Erythroblast (primary cell): ENCODE measurements around the gene EXOC6.

Experiments
- GATA1 ChIP-seq: IDR thresholded peaks from 2 replicates; pipeline ENCODE4 v1.6.1; 2011; ENCODE audit warnings: low read depth, mild to moderate bottlenecking, control low read depth, low read length, moderate library complexity
- POLR2A ChIP-seq: IDR thresholded peaks from 2 replicates; pipeline ENCODE4 v1.6.1; 2011; ENCODE audit warnings: mild to moderate bottlenecking, low read length

DNA sequence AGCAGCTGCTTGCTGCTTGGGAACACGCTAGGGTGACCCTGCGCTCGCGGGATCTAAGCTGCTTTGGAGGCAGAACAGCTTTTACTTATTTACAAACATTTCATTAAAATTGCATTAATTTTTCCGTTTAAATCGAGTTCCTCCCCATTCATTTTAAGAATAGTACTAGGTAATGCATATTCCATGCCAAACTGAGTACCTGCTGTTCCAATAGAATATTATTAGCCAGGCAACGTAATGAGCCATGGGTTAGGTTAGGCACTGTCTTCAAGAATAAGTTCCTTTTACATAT, 860 bp downstream of the EXOC6 start:
- TF ChIP-seq POLR2A (no peak), GATA1 (no peak)
